ENCODE data around the gene CLCN7. TPM values are rescaled to one million over a fixed set of nuclear protein-coding genes. Genes with fewer than 3 reads are reported as not detected.

CLCN7 gene
- total RNA-seq, 1 experiment from 2014 or later = 110 TPM

DNA sequence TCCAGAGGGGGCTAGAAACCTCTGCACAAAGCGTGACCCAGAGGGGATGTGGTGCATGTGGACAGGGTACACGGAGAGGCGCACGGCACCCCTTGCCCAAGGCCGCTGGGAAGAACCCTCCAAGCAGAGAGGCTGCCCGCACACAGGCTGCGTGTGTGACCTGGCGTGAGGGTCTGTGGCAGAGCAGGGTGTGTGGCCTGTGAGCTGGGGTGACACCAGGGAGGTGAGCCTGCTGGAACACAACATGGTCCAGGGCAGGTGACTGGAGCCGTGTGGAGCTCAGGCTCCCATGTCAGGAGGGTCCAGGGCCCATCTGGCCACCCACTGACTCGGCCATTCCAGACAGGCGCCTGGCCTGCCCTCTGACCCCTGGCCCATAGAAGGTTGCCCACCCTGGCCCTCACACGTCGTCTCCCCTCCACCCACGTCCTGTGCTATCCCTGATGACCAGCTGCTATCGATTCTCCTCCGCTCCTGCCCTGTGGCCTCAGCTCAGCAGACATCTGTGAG is 43.9 kb upstream of the CLCN7 start:
- H3K4me1 ChIP-seq (replicated peaks; ENCODE audit: insufficient read depth) = no peaks in the 10 kb centered on the region
- no peak overlapping the region for H3K4me2 ChIP-seq
- DNase-seq = no peak
- H3K27me3 ChIP-seq (ENCODE audit: insufficient read depth, low read depth) = no peaks in the 10 kb centered on the region
- H3K79me2 ChIP-seq (ENCODE audit: low read depth) = no peaks in the 10 kb centered on the region
- ChIA-PET POLR2A (ENCODE audit: unreplicated experiment) (no interaction called here), CTCF (no interaction called here)
- no peak overlapping the region for H2AFZ ChIP-seq
- no peaks in the 10 kb centered on the region for H4K20me1 ChIP-seq (ENCODE audit: insufficient read depth)
- H3K36me3 ChIP-seq (ENCODE audit: low read depth) = no peaks in the 10 kb centered on the region
- no peak overlapping the region for H3K4me3 ChIP-seq
- TF ChIP-seq, protein P1, sequence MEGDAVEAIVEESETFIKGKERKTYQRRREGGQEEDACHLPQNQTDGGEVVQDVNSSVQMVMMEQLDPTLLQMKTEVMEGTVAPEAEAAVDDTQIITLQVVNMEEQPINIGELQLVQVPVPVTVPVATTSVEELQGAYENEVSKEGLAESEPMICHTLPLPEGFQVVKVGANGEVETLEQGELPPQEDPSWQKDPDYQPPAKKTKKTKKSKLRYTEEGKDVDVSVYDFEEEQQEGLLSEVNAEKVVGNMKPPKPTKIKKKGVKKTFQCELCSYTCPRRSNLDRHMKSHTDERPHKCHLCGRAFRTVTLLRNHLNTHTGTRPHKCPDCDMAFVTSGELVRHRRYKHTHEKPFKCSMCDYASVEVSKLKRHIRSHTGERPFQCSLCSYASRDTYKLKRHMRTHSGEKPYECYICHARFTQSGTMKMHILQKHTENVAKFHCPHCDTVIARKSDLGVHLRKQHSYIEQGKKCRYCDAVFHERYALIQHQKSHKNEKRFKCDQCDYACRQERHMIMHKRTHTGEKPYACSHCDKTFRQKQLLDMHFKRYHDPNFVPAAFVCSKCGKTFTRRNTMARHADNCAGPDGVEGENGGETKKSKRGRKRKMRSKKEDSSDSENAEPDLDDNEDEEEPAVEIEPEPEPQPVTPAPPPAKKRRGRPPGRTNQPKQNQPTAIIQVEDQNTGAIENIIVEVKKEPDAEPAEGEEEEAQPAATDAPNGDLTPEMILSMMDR (conservative IDR thresholded peaks at IDR 0.05) = no peak
- no peak for TF ChIP-seq EZH2 (IDR thresholded peaks at IDR 0.05; ENCODE audit: low read depth)
- H3F3A ChIP-seq (ENCODE audit: insufficient read depth, low read depth) = peaks cover 7% of the 10 kb centered on the region; the same call in 1 of the 2 replicates
- no peaks in the 10 kb centered on the region for H3K9me2 ChIP-seq (ENCODE audit: insufficient read depth)
- H3K27ac ChIP-seq = no peak overlapping the region
- intact Hi-C loops (cut with micrococcal nuclease; ENCODE audit: unreplicated experiment) = no loop called here
- no peaks in the 10 kb centered on the region for H3K9me3 ChIP-seq (ENCODE audit: insufficient read depth, low read depth)
- no TSS peak for BruUV-seq (replicated peaks)

DNA sequence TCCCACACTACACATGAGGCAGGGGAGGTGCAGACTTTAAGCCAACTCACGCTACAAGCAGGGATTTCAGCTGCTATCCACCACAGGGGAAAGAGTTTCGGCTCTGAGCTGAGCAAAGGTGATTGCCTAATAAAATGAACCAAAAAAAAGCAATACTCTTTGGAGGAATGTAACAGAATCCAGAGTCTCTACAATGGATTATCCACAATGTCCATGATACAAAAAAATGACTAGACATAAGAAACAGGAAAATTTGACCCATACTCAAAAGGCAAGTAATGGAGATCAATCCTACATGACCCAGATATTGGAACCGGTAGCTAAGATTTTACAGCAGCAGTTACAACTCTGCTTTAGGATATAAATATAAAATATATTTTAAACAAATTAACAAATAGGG is 39.7 kb upstream of the CLCN7 start:
- H4K20me1 ChIP-seq (ENCODE audit: insufficient read depth) = no peaks in the 10 kb centered on the region
- DNase-seq = no peak
- H3K79me2 ChIP-seq (ENCODE audit: low read depth) = no peaks in the 10 kb centered on the region
- peaks cover 7% of the 10 kb centered on the region; the same call in 1 of the 2 replicates for H3F3A ChIP-seq (ENCODE audit: insufficient read depth, low read depth)
- no peak overlapping the region for H3K4me2 ChIP-seq
- no peaks in the 10 kb centered on the region for H3K9me2 ChIP-seq (ENCODE audit: insufficient read depth)
- BruUV-seq (replicated peaks) = no TSS peak
- H3K9me3 ChIP-seq (ENCODE audit: insufficient read depth, low read depth) = no peaks in the 10 kb centered on the region
- no peak for TF ChIP-seq EZH2 (IDR thresholded peaks at IDR 0.05; ENCODE audit: low read depth)
- TF ChIP-seq, protein P1 (conservative IDR thresholded peaks at IDR 0.05) = no peak
- no peaks in the 10 kb centered on the region for H3K27me3 ChIP-seq (ENCODE audit: insufficient read depth, low read depth)
- no peak overlapping the region for H2AFZ ChIP-seq
- no peaks in the 10 kb centered on the region for H3K36me3 ChIP-seq (ENCODE audit: low read depth)
- H3K27ac ChIP-seq = no peak overlapping the region
- CTCF ChIA-PET = no interaction called here
- intact Hi-C loops (cut with micrococcal nuclease; ENCODE audit: unreplicated experiment) = no loop called here
- H3K4me3 ChIP-seq = no peak overlapping the region
- POLR2A ChIA-PET (ENCODE audit: unreplicated experiment) = no interaction called here
- no peaks in the 10 kb centered on the region for H3K4me1 ChIP-seq (replicated peaks; ENCODE audit: insufficient read depth)

DNA sequence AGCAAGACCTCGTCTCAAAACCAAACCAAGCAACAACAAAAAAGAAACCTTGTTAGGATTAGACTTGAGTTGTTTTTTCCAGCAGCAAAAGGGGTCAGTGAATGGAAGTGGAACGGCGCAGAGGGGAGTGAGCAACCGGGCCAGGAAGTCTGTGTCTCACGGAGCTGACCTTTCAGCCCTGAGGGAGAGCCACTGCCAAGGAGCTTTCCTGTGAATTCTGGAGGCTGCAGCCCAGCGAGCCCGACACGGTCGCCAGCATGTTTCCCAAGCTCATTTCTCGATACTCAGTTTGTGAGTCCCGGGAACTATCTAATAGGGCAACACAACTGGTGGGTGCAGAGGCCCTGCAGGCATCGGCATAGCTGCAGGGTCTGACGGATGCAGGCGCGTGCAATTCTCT is 37.9 kb upstream of the CLCN7 start:
- Histone ChIP-seq H3K79me2 (ENCODE audit: low read depth) (no peaks in the 10 kb centered on the region), H3K9me3 (ENCODE audit: insufficient read depth, low read depth) (no peaks in the 10 kb centered on the region), H3K36me3 (ENCODE audit: low read depth) (no peaks in the 10 kb centered on the region), H3K27me3 (ENCODE audit: insufficient read depth, low read depth) (no peaks in the 10 kb centered on the region), H3K4me2 (no peak overlapping the region), H3K27ac (no peak overlapping the region), H3K9me2 (ENCODE audit: insufficient read depth) (no peaks in the 10 kb centered on the region), H3K4me3 (no peak overlapping the region), H2AFZ (no peak overlapping the region), H3K4me1 (replicated peaks; ENCODE audit: insufficient read depth) (no peaks in the 10 kb centered on the region), H4K20me1 (ENCODE audit: insufficient read depth) (no peaks in the 10 kb centered on the region), H3F3A (ENCODE audit: insufficient read depth, low read depth) (peaks cover 7% of the 10 kb centered on the region; the same call in 1 of the 2 replicates)
- DNase-seq = no peak
- intact Hi-C loops (cut with micrococcal nuclease; ENCODE audit: unreplicated experiment) = no loop called here
- ChIA-PET POLR2A (ENCODE audit: unreplicated experiment) (interaction anchor here (0.7 kb wide), 1 partner anchor 105 kb away, joined by 6 read pairs; no protein-coding TSS in a partner anchor), CTCF (interaction anchor here (0.5 kb wide), 1 partner anchor 36 kb away, joined by 7 read pairs; no protein-coding TSS in a partner anchor)
- TF ChIP-seq, protein P1 (conservative IDR thresholded peaks at IDR 0.05) = no peak
- no peak for TF ChIP-seq EZH2 (IDR thresholded peaks at IDR 0.05; ENCODE audit: low read depth)
- no TSS peak for BruUV-seq (replicated peaks)

Data from PC-9 (cell line).